HG03354 (cell line): ENCODE measurements around the gene LMTK2.

ENCODE experiments used
- ATAC-seq: cut with Tn5 transposase; IDR thresholded peaks from one replicate; pipeline ENCODE4 v1.9.1; 2021; ENCODE audit warnings: mild to moderate bottlenecking; ENCODE audit not compliant: unreplicated experiment, poor library complexity, severe bottlenecking

LMTK2 gene

GRCh38 chr7:98168904-98169621 lies 62.4 kb downstream of the LMTK2 start:
- no peak for ATAC-seq

GRCh38 chr7:98170966-98171365 lies 64.3 kb downstream of the LMTK2 start:
- ATAC-seq, result no peak

DNA sequence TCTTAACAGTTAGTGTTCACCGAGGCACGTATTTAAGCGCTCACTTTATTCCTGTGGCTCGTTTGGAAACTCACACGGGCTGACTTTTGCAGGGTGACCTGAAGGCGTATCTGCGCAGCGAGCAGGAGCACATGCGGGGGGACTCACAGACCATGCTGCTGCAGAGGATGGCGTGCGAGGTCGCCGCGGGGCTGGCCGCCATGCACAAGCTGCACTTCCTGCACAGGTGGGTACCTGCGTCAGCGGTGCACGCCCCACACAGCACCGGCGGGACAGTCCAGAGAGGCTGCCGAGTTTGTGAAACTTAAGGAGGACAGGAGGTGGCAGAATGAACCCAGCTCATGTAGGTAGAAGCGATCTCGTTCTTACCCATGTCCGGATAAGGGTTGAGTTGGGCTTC lies 64.8 kb downstream of the LMTK2 start:
- ATAC-seq, result no peak

- no peak for ATAC-seq
These were observed 67.9 kb downstream of the LMTK2 start for GRCh38 chr7:98174334-98175259.

- ATAC-seq, result no peak
These were observed 68.7 kb downstream of the LMTK2 start for GRCh38 chr7:98175260-98175940.

DNA sequence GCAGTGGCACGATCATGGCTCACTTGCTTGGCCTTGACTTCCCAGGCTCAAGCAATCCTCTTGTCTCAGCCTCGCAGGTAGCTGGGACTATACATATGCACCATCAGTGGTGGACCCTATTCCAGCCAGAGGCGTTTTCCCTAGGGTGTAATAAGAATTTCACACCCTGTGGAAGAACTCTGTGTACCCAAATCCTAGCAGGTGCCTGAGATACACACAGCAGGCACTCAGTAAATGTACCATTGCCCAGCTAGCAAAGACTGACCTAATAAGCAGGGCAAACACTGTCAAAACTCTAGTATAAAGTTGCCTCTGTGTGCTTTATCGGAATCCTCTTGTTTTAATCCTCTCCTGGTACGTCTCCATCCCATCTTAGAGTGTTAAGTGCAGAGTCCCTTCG lies 70.9 kb downstream of the LMTK2 start:
- no peak for ATAC-seq

DNA sequence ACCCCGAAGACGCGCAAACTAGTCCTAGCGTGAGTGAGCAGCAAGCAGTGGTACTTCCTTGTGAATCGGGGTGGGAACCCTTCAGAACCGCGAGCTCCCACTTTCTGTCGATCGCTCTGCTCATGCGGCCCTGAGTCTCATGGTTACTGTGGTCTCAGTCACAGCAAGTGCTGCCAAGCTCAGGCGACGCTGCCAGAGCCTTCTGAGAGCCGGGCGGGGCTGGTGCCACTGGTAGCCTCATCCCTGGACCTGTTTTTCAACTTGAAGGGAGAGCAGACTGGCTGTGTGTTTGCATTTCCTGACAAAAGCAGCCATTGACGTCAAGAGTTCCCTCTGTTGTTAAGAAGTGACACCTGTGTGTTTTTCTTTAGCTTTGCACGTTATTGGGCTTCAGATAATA lies 71.7 kb downstream of the LMTK2 start:
- no peak for ATAC-seq

- no peak for ATAC-seq
These were observed 72.3 kb downstream of the LMTK2 start for GRCh38 chr7:98178762-98179490.

GRCh38 chr7:98180751-98181150 lies 74.1 kb downstream of the LMTK2 start:
- no peak for ATAC-seq

- no peak for ATAC-seq
These were observed 78.4 kb downstream of the LMTK2 start for GRCh38 chr7:98185101-98185500.

DNA sequence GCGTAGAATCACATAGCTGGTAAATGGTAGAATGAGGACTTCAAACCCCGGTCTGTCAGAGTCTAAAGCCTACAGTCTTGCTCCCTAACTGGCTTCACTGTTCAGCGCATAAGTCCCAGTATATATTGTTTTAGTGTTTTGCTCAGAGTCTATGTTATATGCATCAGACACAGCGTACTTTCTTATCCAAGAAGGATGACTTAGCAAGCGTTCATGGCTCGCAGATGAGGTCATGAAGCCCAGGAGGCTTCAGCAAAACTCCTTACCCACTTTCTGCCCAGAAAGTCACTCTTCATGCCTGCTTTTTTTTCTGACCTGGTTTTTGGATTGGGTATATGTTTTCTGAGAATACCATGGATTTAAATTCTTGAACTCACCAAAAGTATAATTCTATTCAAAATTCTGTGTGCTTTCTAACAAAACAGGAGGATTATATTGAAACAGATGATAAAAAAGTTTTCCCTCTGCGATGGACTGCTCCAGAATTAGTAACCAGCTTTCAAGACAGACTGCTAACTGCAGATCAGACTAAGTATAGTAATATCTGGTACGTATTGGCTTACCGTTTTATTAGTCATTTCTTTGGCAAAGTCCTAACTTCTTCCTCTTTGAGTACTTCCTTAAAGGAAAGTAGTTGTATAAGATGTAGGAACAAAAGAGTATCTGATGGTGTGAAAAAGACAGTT lies 79.9 kb downstream of the LMTK2 start:
- no peak for ATAC-seq

GRCh38 chr7:98187138-98187502 lies 80.5 kb downstream of the LMTK2 start:
- no peak for ATAC-seq

DNA sequence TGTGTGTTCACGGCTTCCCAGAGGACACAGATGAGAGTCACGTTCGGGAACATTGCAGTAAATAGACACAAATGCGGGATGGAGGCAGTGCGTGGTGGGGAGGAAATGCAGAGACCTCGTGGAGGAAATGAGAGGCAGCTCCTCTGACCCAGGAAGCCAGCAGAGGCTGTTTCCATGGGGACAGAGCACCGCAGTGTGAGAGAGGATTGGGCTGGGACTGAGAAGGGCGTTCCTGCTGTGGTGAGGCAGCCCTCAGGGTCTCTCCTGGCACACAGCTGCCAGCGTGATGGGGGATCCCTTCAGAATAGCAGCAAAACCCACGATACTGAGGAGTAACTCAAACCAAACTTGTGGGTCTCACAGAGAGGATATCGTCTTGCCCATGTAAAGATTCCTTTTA lies 82.9 kb downstream of the LMTK2 start:
- no peak for ATAC-seq

DNA sequence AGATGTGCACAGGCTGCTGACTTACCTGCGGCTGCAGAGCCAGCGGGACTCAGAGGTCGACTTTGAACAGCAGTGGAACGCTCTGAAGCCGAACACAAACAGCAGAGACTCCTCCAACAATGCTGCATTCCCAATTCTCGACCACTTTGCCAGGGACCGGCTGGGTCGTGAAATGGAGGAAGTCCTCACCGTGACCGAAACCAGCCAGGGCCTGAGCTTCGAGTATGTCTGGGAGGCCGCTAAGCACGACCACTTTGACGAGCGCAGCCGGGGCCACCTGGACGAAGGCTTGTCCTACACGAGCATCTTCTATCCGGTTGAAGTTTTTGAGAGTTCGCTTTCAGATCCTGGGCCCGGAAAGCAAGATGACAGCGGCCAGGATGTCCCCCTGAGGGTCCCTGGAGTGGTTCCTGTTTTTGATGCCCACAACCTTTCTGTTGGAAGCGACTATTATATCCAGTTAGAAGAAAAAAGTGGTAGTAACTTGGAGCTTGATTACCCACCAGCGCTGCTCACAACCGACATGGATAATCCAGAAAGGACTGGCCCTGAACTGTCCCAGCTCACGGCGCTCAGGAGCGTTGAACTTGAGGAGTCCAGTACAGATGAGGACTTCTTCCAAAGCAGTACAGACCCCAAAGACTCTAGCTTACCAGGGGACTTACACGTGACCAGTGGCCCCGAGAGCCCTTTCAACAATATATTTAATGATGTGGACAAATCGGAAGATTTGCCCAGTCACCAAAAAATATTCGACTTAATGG lies 85.2 kb downstream of the LMTK2 start:
- ATAC-seq, result no peak

GRCh38 chr7:98192781-98193457 lies 86.3 kb downstream of the LMTK2 start:
- no peak for ATAC-seq

DNA sequence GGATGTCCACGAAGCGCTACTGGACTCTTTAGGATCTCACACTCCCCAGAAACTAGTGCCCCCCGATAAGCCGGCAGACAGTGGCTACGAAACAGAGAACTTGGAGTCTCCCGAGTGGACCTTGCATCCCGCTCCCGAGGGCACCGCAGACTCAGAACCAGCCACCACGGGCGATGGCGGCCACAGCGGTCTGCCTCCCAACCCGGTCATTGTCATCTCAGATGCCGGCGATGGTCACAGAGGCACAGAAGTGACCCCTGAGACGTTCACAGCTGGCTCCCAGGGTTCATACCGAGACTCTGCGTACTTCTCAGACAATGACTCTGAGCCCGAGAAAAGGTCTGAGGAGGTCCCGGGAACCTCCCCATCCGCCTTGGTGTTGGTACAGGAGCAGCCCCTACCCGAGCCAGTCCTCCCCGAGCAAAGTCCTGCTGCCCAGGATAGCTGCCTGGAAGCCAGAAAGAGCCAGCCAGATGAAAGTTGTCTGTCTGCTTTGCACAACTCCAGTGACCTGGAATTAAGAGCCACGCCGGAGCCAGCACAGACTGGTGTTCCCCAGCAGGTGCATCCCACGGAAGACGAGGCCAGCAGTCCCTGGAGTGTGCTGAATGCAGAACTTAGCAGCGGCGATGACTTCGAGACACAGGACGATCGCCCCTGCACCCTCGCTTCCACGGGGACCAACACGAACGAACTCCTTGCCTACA lies 87.0 kb downstream of the LMTK2 start:
- ATAC-seq, result no peak

DNA sequence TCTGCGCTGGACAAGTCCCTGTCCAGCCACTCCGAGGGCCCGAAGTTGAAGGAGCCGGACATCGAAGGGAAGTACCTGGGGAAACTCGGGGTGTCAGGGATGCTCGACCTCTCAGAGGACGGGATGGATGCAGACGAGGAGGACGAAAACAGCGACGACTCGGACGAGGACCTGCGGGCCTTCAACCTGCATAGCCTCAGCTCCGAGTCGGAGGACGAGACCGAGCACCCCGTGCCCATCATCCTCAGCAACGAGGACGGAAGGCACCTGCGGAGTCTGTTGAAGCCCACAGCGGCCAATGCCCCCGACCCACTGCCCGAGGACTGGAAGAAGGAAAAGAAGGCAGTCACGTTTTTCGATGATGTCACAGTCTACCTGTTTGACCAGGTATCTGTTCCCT lies 87.5 kb downstream of the LMTK2 start:
- no peak for ATAC-seq
